ENCODE measurements around the gene ZXDC.

- no peak for TF ChIP-seq CTCF (IDR thresholded peaks at IDR 0.05)
- no peak for TF ChIP-seq POLR2A (IDR thresholded peaks at IDR 0.05)
- no peak for TF ChIP-seq EP300 (IDR thresholded peaks at IDR 0.05)
These were observed 24.9 kb downstream of the ZXDC start for GRCh38 chr3:126450744-126451143.

All from tibial nerve (tissue), 4 donors.